ENCODE data around the gene OXNAD1.

Gene OXNAD1

GRCh38 chr3:16248556-16248955 is 16.5 kb upstream of the OXNAD1 start:
- DNase-seq, result no peak

GRCh38 chr3:16249336-16249735 is 15.7 kb upstream of the OXNAD1 start:
- DNase-seq, result no peak

- DNase-seq, result no peak
These were observed 15.1 kb upstream of the OXNAD1 start for GRCh38 chr3:16249886-16250285.

GRCh38 chr3:16251316-16252085 is 13.5 kb upstream of the OXNAD1 start:
- no peak for DNase-seq

- DNase-seq, result no peak
These were observed 12.6 kb upstream of the OXNAD1 start for GRCh38 chr3:16252243-16252978.

GRCh38 chr3:16252988-16253387 is 12.0 kb upstream of the OXNAD1 start:
- no peak for DNase-seq

GRCh38 chr3:16253601-16254000 is 11.4 kb upstream of the OXNAD1 start:
- no peak for DNase-seq

- no peak for DNase-seq
These were observed 10.1 kb upstream of the OXNAD1 start for GRCh38 chr3:16254916-16255315.

GRCh38 chr3:16255326-16255725 is 9.7 kb upstream of the OXNAD1 start:
- no peak for DNase-seq

GRCh38 chr3:16255726-16256125 is 9.3 kb upstream of the OXNAD1 start:
- DNase-seq, result no peak

GRCh38 chr3:16257309-16257708 is 7.7 kb upstream of the OXNAD1 start:
- DNase-seq, result no peak

- DNase-seq, result no peak
These were observed 6.8 kb upstream of the OXNAD1 start for GRCh38 chr3:16258177-16258576.

- DNase-seq, result no peak
These were observed 6.1 kb upstream of the OXNAD1 start for GRCh38 chr3:16258866-16259265.

- no peak for DNase-seq
These were observed 5.0 kb upstream of the OXNAD1 start for GRCh38 chr3:16260046-16260445.

- no peak for DNase-seq
These were observed 2.8 kb upstream of the OXNAD1 start for GRCh38 chr3:16262174-16262573.

GRCh38 chr3:16264174-16264707 is 771 bp upstream of the OXNAD1 start:
- DNase-seq, result no peak

GRCh38 chr3:16265455-16265786 is 409 bp downstream of the OXNAD1 start:
- no peak for DNase-seq

GRCh38 chr3:16266714-16267113 is 1.7 kb downstream of the OXNAD1 start:
- DNase-seq, result no peak

GRCh38 chr3:16270855-16271254 is 5.8 kb downstream of the OXNAD1 start:
- no peak for DNase-seq

GRCh38 chr3:16272588-16272987 is 7.6 kb downstream of the OXNAD1 start:
- no peak for DNase-seq

- DNase-seq, result no peak
These were observed 8.9 kb downstream of the OXNAD1 start for GRCh38 chr3:16273867-16274266.

- DNase-seq, result no peak
These were observed 12.5 kb downstream of the OXNAD1 start for GRCh38 chr3:16277471-16277870.

- DNase-seq, result no peak
These were observed 14.2 kb downstream of the OXNAD1 start for GRCh38 chr3:16279010-16279801.

GRCh38 chr3:16280671-16281070 is 15.7 kb downstream of the OXNAD1 start:
- DNase-seq, result no peak
